HepG2 (cell line): Measurements from ENCODE around the gene SIK3. TPM values are rescaled to one million over a fixed set of nuclear protein-coding genes. Genes with fewer than 3 reads are reported as not detected.
A peak's percentile ranks its signal among the peaks of the same experiment; 100 is the strongest.

ENCODE experiments used
- FLYWCH1 ChIP-seq: sonication (generic); formaldehyde crosslinking; IDR thresholded peaks from 2 replicates; pipeline ENCODE4 v1.8.1; 2023; ENCODE audit warnings: mild to moderate bottlenecking, missing genetic modification reagents
- HINFP ChIP-seq: sonication (generic); formaldehyde crosslinking; IDR thresholded peaks from 2 replicates; pipeline ENCODE4 v1.4.0; 2020; ENCODE audit warnings: low read depth, mild to moderate bottlenecking, missing genetic modification reagents
- PPARG ChIP-seq: conservative IDR thresholded peaks from 2 replicates; pipeline ENCODE4 v1.6.1; 2016; ENCODE audit warnings: missing biosample characterization, missing genetic modification reagents
- SALL1 ChIP-seq: sonication (generic); formaldehyde crosslinking; IDR thresholded peaks from 2 replicates; pipeline ENCODE4 v1.8.0; 2022; ENCODE audit warnings: mild to moderate bottlenecking, missing genetic modification reagents
- SIX1 ChIP-seq: sonication (generic); formaldehyde crosslinking; IDR thresholded peaks from 2 replicates; pipeline ENCODE4 v1.4.0; 2020; ENCODE audit warnings: missing genetic modification reagents, borderline replicate concordance
- THAP11 ChIP-seq: IDR thresholded peaks from 2 replicates; pipeline ENCODE4 v1.6.1; 2016; ENCODE audit warnings: missing biosample characterization, missing genetic modification reagents
- ZBTB25 ChIP-seq: IDR thresholded peaks from 2 replicates; pipeline ENCODE4 v1.6.1; 2018; ENCODE audit warnings: missing genetic modification reagents
- ZBTB40 ChIP-seq, 2 experiments: fragments of 450-650 bp in 1 of 2; sonication (generic) in 1 of 2; formaldehyde crosslinking in 1 of 2; IDR thresholded peaks; 2 replicates each; pipeline versions ENCODE4 v1.6.1 to v1.8.0; 2016 to 2022; ENCODE audit warnings: antibody characterized with exemption in 1 of 2, mild to moderate bottlenecking in 1 of 2, missing genetic modification reagents in 1 of 2
- ZNF446 ChIP-seq: sonication (generic); formaldehyde crosslinking; IDR thresholded peaks from 2 replicates; pipeline ENCODE4 v1.5.0; 2020; ENCODE audit warnings: mild to moderate bottlenecking, missing genetic modification reagents
- polyA plus RNA-seq, 8 experiments: library from polyadenylated mRNA; depleted of rRNA in 3 of 8; stranded (reverse) in 7 of 8; unstranded in 1 of 8; fragments of >200 nt; fragmentation: Illumina TruSeq in 4 of 8; extraction: Trizol in 4 of 8; gene quantifications; 2 replicates each; pipeline versions ENCODE4 v1.2.1 to v1.2.3, GENCODE V29; 2011 to 2016; ENCODE audit warnings: low read depth in 4 of 8, missing spikeins in 1 of 8, mixed read lengths in 1 of 8; ENCODE audit not compliant: insufficient read depth in 1 of 8
- total RNA-seq, 5 experiments: library from RNA; depleted of rRNA; stranded (reverse); fragments of >200 nt; fragmentation: Illumina TruSeq; extraction: Trizol; gene quantifications; 2 replicates each; pipeline ENCODE4 v1.2.3, GENCODE V29; 2016; ENCODE audit warnings: low read depth in 1 of 5
- TF ChIP-seq, protein P1 (sequence below): IDR thresholded peaks from 2 replicates; pipeline ENCODE4 v1.6.1; 2016; ENCODE audit warnings: mild to moderate bottlenecking
- TF ChIP-seq, protein P2 (sequence below): sonication (generic); formaldehyde crosslinking; IDR thresholded peaks from 2 replicates; pipeline ENCODE4 v1.4.0; 2020; ENCODE audit warnings: missing genetic modification reagents

Gene SIK3
- total and polyA plus RNA-seq, 2 of the 13 experiments (the other 11 are each of a cell fraction or from before 2014, with no cell fraction given), result 5.7 to 9.8 TPM

- TF ChIP-seq ZBTB40 (IDR thresholded peaks at IDR 0.05), result no peak
- peak; percentile 59 for TF ChIP-seq ZBTB40 (CRISPR knock-in tag; IDR thresholded peaks at IDR 0.05)
- TF ChIP-seq HINFP (CRISPR knock-in tag), result peak; percentile 27; the same call in 1 of the 2 replicates
- peak; percentile 94 for TF ChIP-seq SALL1 (CRISPR knock-in tag)
- peak; percentile 61 for TF ChIP-seq THAP11 (CRISPR knock-in tag)
- TF ChIP-seq, protein P1, sequence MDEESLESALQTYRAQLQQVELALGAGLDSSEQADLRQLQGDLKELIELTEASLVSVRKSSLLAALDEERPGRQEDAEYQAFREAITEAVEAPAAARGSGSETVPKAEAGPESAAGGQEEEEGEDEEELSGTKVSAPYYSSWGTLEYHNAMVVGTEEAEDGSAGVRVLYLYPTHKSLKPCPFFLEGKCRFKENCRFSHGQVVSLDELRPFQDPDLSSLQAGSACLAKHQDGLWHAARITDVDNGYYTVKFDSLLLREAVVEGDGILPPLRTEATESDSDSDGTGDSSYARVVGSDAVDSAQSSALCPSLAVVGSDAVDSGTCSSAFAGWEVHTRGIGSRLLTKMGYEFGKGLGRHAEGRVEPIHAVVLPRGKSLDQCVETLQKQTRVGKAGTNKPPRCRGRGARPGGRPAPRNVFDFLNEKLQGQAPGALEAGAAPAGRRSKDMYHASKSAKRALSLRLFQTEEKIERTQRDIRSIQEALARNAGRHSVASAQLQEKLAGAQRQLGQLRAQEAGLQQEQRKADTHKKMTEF, result peak; percentile 92
- peak; percentile 82 for TF ChIP-seq PPARG
- TF ChIP-seq ZNF446 (CRISPR knock-in tag), result peak; percentile 69; the same call in 1 of the 2 replicates
- TF ChIP-seq, protein P2, sequence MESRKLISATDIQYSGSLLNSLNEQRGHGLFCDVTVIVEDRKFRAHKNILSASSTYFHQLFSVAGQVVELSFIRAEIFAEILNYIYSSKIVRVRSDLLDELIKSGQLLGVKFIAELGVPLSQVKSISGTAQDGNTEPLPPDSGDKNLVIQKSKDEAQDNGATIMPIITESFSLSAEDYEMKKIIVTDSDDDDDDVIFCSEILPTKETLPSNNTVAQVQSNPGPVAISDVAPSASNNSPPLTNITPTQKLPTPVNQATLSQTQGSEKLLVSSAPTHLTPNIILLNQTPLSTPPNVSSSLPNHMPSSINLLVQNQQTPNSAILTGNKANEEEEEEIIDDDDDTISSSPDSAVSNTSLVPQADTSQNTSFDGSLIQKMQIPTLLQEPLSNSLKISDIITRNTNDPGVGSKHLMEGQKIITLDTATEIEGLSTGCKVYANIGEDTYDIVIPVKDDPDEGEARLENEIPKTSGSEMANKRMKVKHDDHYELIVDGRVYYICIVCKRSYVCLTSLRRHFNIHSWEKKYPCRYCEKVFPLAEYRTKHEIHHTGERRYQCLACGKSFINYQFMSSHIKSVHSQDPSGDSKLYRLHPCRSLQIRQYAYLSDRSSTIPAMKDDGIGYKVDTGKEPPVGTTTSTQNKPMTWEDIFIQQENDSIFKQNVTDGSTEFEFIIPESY, result peak; percentile 30; the same call in 1 of the 2 replicates
- TF ChIP-seq FLYWCH1 (CRISPR knock-in tag), result no peak
- TF ChIP-seq SIX1 (CRISPR knock-in tag), result peak; percentile 21; the same call in 1 of the 2 replicates
- no peak for TF ChIP-seq ZBTB25 (CRISPR knock-in tag)
Observed at GRCh38 chr11:116837231-116838091, 260.8 kb downstream of the SIK3 start, which contains the start of gene APOA1 (continued).
